Heart left ventricle (tissue), 16 donors: Measurements from ENCODE around the gene APBB1. TPM values are rescaled to one million over a fixed set of nuclear protein-coding genes. Genes with fewer than 3 reads are reported as not detected.

Source experiments
- ATAC-seq, 4 donors: fragments of 200-7000 bp; cut with Tn5 transposase; one replicate each; pipeline ENCODE4 v1.9.1; 2020 to 2022; ENCODE audit warnings: moderate library complexity in 4 of 4, mild to moderate bottlenecking in 3 of 4, moderate number of reproducible peaks in 1 of 4
- DNase-seq, 5 donors: peaks; one replicate each; pipeline ENCODE4 v3.0.0-alpha.2; 2020
- H3K27ac ChIP-seq, 12 donors: fragments of 200-600 bp; sonication (generic) in 4 of 12; one replicate each; pipeline versions ENCODE4 v1.5.0 to v1.8.0; 2016 to 2022; ENCODE audit warnings: mild to moderate bottlenecking in 2 of 12
- H3K27me3 ChIP-seq, 9 donors: fragments of 200-600 bp; sonication (generic) in 2 of 9; one replicate each; pipeline versions ENCODE4 v1.5.1 to v1.8.0; 2016 to 2022; ENCODE audit warnings: mild to moderate bottlenecking in 3 of 9
- H3K36me3 ChIP-seq, 9 donors: fragments of 200-600 bp; sonication (generic) in 2 of 9; one replicate each; pipeline versions ENCODE4 v1.5.0 to v1.8.0; 2018 to 2022; ENCODE audit warnings: mild to moderate bottlenecking in 2 of 9
- H3K4me1 ChIP-seq, 12 donors: fragments of 200-600 bp; sonication (generic) in 4 of 12; one replicate each; pipeline versions ENCODE4 v1.5.0 to v1.8.0; 2016 to 2022; ENCODE audit warnings: mild to moderate bottlenecking in 3 of 12
- H3K4me3 ChIP-seq, 12 donors: fragments of 200-600 bp; sonication (generic) in 4 of 12; one replicate each; pipeline versions ENCODE4 v1.5.0 to v1.8.0; 2017 to 2022; ENCODE audit warnings: mild to moderate bottlenecking in 9 of 12, moderate library complexity in 4 of 12
- H3K9me3 ChIP-seq, 12 donors: fragments of 200-600 bp; sonication (generic) in 4 of 12; one replicate each; pipeline versions ENCODE4 v1.5.0 to v1.8.0; 2016 to 2022; ENCODE audit warnings: mild to moderate bottlenecking in 1 of 12
- POLR2A ChIP-seq, 2 donors: fragments of 450-650 bp; IDR thresholded peaks; one replicate each; pipeline ENCODE4 v1.6.1; 2017; ENCODE audit warnings: antibody characterized with exemption in 2 of 2, mild to moderate bottlenecking in 2 of 2, moderate library complexity in 2 of 2
- WGBS, 4 donors: extraction: QIAGEN DNeasy Blood & Tissue Kit in 2 of 4; methylation state at CpG; one replicate each; pipeline versions ENCODE4 v1.1.5 to v1.1.7; 2013 to 2018; 5-methylcytosine and 5-hydroxymethylcytosine counted together
- intact Hi-C, 10 donors: fragments of 100-400 bp; cut with DNase I; formaldehyde crosslinking; loops; one replicate each; pipeline versions ENCODE4 v1.11.1 to v1.14.2; 2022
- polyA plus RNA-seq, 2 donors: library from polyadenylated mRNA; stranded (reverse); fragments of 200-250 nt; gene quantifications; one replicate each; pipeline ENCODE4 v1.2.3, GENCODE V29; 2013
- total RNA-seq, 9 donors: library from RNA; depleted of rRNA in 2 of 9; stranded (reverse); fragments of >200 nt in 2 of 9; fragmentation: NEBNext Ultra II Directional in 3 of 9; extraction: Animal tissue kit (Norgen Biotek cat#: 25700) in 3 of 9; gene quantifications; one replicate each; pipeline versions ENCODE4 v1.1.0 to v1.2.4, GENCODE V29; 2016 to 2023
- TF ChIP-seq, protein P1 (sequence below), 12 donors: fragments of 200-600 bp; sonication (generic) in 4 of 12; IDR thresholded peaks; one replicate each; pipeline versions ENCODE4 v1.5.0 to v1.8.0; 2018 to 2022; ENCODE audit warnings: antibody characterized with exemption in 12 of 12, mild to moderate bottlenecking in 5 of 12
- donor health status: ischemic (EF 13 %, LVEDD 7.1; RV severe dilation, severe dysfunction).
- donor health status: healthy with polysubstance abuse.
- donor health status: DM: no; HTN: yes; CAD: no.
- donor health status: DM: no; HTN: no; CAD: no.
- donor health status: ischemic (EF 25% LVEDD 6.9; RV normal size, moderate dysfunction).
- donor health status: ischemic (EF 25% LVEDD 5.7; RV mildly dilated, moderate dysfunction).
- donor health status: healthy.
- donor health status: DM: yes; HTN: yes; CAD: no.
- donor health status: ischemic (EF 35%, LVEDD 5.7; RV mildly dilated, moderate dysfunction).
- donor health status: nonischemic (EF 11% LVEDD 7.7; RV severe dilation, severe dysfunction).
- donor health status: DM: yes; HTN: yes; CAD: no.
- donor health status: PGD.
- donor health status: ischemic (EF 29% LVEDD 5.4; RV normal size, mild dysfunction).
- donor health status: nonischemic (EF 23%, LVEDD 6.1; RV moderate dilation, normal function).

Gene APBB1
- total and polyA plus RNA-seq, 11 donors = 50.3 to 103 (median 83.5) TPM

DNA sequence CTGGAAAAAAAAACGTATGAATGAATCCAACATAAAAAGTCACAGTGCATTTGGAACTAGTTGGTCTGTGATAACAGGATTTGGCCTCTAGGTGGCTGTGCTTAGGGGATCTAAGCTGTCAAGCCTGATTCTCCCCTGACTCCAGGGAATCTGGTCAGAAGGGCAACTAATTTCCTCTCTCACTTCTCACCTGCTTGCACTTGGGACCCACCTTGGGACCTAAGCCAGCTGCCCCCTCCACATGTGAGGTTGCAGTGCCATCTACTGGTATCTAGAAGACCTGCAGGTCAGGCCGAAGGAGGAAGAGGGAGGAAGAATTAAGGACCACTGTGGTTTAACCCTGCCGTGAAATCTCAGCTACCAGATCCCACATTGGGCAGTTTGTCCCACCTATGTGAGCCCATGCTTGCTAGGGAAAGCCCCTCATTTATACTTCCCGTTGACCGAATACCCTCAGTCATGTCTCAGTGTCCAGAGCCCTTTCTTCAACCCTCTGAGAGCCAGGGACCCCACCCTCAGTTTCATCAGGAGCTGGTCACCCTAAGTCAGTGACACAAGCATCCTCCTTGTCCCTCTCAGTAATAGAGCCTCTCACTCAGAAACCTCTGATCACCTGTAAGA is 65.4 kb downstream of the APBB1 start:
- no peak overlapping the region for H3K4me3 ChIP-seq
- intact Hi-C loops = loop anchor here (1.0 to 10.0 kb wide), 11 partner anchors 36 to 331 kb away; partner anchors contain the start of gene CCKBR (in 1 of the 10)
- no peak overlapping the region for H3K27ac ChIP-seq
- ATAC-seq = peak in 3 of 4 donors; percentile 42 to 64 (median 58)
- H3K4me1 ChIP-seq = peaks cover 0 to 9% (median 0%) of the 10 kb centered on the region in 12 donors
- H3K36me3 ChIP-seq = no peaks in the 10 kb centered on the region
- DNase-seq = peak in 4 of 5 donors; percentile 35 to 44 (median 41)
- H3K27me3 ChIP-seq = no peaks in the 10 kb centered on the region
- 8 to 18% (median 11%) methylated on average over 5 of the region's 5 CpGs for WGBS, 4 donors
- no peaks in the 10 kb centered on the region for H3K9me3 ChIP-seq
- TF ChIP-seq, protein P1, sequence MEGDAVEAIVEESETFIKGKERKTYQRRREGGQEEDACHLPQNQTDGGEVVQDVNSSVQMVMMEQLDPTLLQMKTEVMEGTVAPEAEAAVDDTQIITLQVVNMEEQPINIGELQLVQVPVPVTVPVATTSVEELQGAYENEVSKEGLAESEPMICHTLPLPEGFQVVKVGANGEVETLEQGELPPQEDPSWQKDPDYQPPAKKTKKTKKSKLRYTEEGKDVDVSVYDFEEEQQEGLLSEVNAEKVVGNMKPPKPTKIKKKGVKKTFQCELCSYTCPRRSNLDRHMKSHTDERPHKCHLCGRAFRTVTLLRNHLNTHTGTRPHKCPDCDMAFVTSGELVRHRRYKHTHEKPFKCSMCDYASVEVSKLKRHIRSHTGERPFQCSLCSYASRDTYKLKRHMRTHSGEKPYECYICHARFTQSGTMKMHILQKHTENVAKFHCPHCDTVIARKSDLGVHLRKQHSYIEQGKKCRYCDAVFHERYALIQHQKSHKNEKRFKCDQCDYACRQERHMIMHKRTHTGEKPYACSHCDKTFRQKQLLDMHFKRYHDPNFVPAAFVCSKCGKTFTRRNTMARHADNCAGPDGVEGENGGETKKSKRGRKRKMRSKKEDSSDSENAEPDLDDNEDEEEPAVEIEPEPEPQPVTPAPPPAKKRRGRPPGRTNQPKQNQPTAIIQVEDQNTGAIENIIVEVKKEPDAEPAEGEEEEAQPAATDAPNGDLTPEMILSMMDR (IDR thresholded peaks at IDR 0.05) = peak; percentile 90 to 99 (median 96)
- TF ChIP-seq POLR2A (IDR thresholded peaks at IDR 0.05) = no peak

DNA sequence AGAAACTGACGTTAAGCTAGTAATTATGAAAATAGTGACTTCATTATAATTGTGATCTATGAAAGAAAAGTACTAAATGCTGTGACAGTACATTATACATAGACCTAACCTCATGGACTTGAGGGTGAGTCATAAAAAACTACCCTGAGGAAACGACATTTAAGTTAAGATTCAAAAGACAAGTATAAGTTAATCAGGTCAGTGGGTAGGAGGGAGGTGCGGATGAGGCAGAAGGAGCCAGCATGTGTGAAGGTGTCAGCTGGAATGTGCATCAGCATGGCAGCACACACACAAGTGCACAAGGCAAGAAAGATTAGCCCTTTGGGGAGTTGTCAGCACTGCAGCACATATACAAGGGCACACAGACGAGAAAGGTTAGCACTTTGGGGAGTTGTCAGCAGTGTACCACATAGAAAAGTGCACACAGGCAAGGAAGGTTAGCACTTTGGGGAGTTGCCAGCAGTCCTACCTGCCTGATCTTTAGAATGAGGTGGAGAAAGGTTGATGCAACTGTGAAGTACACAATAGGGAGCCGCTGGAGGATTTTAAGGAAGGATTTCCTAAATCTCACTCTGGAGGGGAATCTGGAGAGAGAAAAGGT is 67.0 kb downstream of the APBB1 start:
- Histone ChIP-seq H3K4me3 (no peak overlapping the region), H3K27me3 (no peaks in the 10 kb centered on the region), H3K4me1 (peaks cover 0 to 7% (median 0%) of the 10 kb centered on the region in 12 donors), H3K9me3 (no peaks in the 10 kb centered on the region), H3K27ac (no peak overlapping the region), H3K36me3 (no peaks in the 10 kb centered on the region)
- intact Hi-C loops = loop anchor here (2.0 to 10.0 kb wide), 9 partner anchors 35 to 330 kb away; partner anchors contain the start of gene CCKBR (in 1 of the 10)
- ATAC-seq = no peak
- no peak for TF ChIP-seq POLR2A (IDR thresholded peaks at IDR 0.05)
- TF ChIP-seq, protein P1 (IDR thresholded peaks at IDR 0.05) = no peak
- no peak for DNase-seq
- WGBS, 4 donors = 83 to 87% (median 86%) methylated on average over 5 of the region's 5 CpGs

DNA sequence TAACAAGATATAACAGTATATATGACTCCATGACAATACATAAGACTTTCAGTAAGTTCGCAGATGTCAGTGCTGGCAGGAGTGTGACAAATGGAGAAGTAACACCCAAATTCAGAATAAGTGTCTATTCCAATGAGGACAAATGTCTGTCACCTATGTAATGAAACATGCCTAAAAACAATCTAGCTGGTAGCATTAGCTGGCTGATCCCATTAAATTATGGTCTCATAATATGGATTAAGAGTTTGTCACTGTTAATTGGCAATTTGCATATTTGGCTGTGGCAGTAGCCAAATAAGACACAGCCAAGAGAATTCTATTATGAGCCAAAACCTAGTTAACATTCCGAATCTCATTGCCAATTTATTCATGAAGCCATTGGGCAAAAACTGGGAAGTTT is 68.4 kb downstream of the APBB1 start:
- Histone ChIP-seq H3K9me3 (no peaks in the 10 kb centered on the region), H3K27me3 (no peaks in the 10 kb centered on the region), H3K4me3 (no peak overlapping the region), H3K36me3 (no peaks in the 10 kb centered on the region), H3K27ac (no peak overlapping the region), H3K4me1 (peaks cover 0 to 2% (median 0%) of the 10 kb centered on the region in 12 donors)
- 73 to 87% (median 82%) methylated on average over 2 of the region's 2 CpGs for WGBS, 4 donors
- intact Hi-C loops = loop anchor here (5.0 to 10.0 kb wide), 7 partner anchors 33 to 328 kb away; partner anchors contain the start of gene CCKBR (in 1 of the 10)
- no peak for TF ChIP-seq POLR2A (IDR thresholded peaks at IDR 0.05)
- TF ChIP-seq, protein P1 (IDR thresholded peaks at IDR 0.05) = no peak
- no peak for DNase-seq
- no peak for ATAC-seq

DNA sequence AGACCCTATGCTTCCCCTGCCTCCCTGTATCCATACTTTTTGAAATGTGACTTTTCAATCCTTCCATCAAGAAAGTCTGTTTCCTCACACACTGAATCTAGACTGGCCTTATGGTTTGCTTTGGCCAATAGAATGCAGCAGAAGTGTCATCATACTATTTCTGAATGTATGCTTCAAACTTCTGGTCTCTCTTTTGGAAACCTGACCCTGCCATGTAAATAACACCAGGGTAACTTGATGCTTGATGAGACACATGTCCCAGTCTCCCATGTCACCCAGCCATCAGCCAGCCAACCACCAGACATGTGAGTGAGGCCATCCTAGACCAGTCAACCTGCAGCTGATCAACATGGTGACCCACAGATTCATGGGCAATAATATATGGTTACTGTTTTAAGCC is 68.9 kb downstream of the APBB1 start:
- intact Hi-C loops = loop anchor here (5.0 to 10.0 kb wide), 7 partner anchors 33 to 328 kb away; partner anchors contain the start of gene CCKBR (in 1 of the 10)
- Histone ChIP-seq H3K9me3 (no peaks in the 10 kb centered on the region), H3K36me3 (no peaks in the 10 kb centered on the region), H3K27ac (no peak overlapping the region), H3K27me3 (no peaks in the 10 kb centered on the region), H3K4me3 (no peak overlapping the region), H3K4me1 (peaks cover 0 to 2% (median 0%) of the 10 kb centered on the region in 12 donors)
- DNase-seq = no peak
- no peak for ATAC-seq
- TF ChIP-seq, protein P1 (IDR thresholded peaks at IDR 0.05) = no peak
- TF ChIP-seq POLR2A (IDR thresholded peaks at IDR 0.05) = no peak
